DMS114 treated with DMSO at 0.1 percent for 48 hours (cell line): ENCODE results near the gene SLC50A1.

Source experiments
- DNase-seq: peaks from one replicate; lab custom pipeline; 2025; ENCODE audit not compliant: unreplicated experiment; lab: John Stamatoyannopoulos, UW

SLC50A1 gene, protein sequence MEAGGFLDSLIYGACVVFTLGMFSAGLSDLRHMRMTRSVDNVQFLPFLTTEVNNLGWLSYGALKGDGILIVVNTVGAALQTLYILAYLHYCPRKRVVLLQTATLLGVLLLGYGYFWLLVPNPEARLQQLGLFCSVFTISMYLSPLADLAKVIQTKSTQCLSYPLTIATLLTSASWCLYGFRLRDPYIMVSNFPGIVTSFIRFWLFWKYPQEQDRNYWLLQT

GRCh38 chr1:155135415-155136028 lies at the start of gene SLC50A1:
TSS of gene SLC50A1 (plus strand) at chr1:155135852. CDS start at chr1:155135912, 60 bp downstream.
- peak; percentile 94 for DNase-seq

GRCh38 chr1:155086128-155086741 lies 49.4 kb upstream of the SLC50A1 start:
- peak; percentile 55 for DNase-seq

- DNase-seq: no peak
Observed at GRCh38 chr1:155086856-155087535, 48.7 kb upstream of the SLC50A1 start.

- peak; percentile 64 for DNase-seq
Observed at GRCh38 chr1:155091071-155092051, 44.3 kb upstream of the SLC50A1 start.

DNA sequence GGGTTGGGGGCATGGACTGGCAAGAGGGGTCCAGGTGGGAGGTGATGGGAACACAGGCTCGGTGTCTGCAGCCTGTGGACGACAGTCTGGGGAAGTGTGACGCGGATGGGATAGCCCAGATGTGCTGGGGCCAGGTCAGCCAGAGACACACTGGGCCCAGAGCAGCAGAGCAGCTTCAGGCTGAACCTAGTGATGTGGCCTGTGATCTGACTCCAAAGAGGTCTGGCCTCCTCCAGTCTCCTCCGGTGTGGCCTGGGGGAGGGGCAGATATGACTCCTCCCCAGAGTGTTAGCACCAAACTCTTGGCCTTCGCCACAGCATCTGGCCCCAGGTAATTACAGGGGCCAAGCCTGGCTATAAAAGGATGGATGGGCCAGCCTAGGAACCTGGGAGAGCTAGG lies 43.5 kb upstream of the SLC50A1 start:
- DNase-seq: no peak

GRCh38 chr1:155092641-155093040 lies 43.0 kb upstream of the SLC50A1 start:
- DNase-seq: no peak

DNA sequence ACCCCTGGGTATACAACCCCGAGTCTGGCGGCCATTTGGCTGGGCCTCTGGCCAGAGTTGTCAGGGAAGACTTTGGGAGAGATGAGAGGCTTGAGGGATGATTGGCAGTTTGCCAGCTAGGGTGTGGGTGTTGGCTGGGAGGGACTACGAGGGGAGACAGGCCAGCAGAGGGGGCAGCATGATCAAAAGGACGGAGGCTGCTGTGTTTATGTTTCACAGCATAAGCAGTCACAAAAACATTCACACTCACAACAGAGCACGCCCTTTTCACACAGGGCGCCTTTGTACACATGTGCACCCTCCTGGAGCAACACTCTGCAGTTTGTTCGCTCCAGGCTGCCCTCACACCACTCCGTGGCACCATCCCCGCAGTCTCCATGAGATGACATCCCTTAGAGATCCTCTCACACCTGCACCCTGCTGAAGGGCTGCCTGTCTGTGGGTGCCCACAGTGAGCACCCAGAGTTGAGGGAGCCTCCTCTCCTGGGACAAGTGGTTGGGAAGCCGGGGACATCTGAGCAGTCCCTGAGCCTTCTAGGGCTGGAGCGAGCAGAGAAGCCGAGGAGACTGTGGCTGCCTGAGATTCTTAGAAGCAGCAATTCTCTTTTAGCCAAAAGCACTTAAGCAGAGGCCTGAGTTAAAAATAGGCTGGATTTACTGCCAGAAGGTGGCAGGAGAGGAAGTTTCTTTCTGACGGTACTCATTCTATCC lies 41.6 kb upstream of the SLC50A1 start:
- DNase-seq: peak; percentile 79

DNA sequence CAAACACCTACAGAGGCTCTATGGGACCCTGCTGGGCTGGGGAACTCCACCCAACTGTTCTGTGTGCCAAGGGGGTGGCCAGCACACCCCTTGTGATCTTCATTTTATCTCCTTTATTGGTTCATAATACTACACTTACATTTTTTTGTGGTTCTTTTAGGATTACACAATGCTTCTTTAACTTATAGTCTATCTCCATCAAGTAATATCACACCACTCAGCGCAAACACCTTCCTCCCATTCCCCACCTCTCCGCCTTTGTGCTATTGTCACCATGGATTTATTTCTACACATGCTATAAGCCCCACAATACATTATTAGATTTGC lies 41.1 kb upstream of the SLC50A1 start:
- DNase-seq: no peak

- DNase-seq: no peak
Observed at GRCh38 chr1:155099331-155099730, 36.3 kb upstream of the SLC50A1 start.

DNA sequence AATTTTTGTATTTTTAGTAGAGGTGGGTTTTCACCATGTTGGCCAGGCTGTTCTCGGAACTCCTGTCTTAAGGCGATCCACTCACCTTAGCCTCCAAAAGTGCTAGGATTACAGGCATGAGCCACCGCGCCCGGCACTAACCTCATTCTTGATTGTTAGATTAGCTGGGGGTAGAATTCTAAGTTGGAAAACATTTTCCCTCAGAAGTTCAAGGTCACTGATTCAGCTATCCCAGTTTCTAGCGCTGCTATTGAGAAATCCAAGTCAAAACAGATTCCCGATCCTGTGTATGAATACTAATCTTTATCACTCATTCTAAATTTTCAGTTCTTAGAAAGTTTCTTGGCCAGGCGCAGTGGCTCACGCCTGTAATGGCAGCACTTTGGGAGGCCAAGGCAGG lies 32.3 kb upstream of the SLC50A1 start:
- no peak for DNase-seq

DNA sequence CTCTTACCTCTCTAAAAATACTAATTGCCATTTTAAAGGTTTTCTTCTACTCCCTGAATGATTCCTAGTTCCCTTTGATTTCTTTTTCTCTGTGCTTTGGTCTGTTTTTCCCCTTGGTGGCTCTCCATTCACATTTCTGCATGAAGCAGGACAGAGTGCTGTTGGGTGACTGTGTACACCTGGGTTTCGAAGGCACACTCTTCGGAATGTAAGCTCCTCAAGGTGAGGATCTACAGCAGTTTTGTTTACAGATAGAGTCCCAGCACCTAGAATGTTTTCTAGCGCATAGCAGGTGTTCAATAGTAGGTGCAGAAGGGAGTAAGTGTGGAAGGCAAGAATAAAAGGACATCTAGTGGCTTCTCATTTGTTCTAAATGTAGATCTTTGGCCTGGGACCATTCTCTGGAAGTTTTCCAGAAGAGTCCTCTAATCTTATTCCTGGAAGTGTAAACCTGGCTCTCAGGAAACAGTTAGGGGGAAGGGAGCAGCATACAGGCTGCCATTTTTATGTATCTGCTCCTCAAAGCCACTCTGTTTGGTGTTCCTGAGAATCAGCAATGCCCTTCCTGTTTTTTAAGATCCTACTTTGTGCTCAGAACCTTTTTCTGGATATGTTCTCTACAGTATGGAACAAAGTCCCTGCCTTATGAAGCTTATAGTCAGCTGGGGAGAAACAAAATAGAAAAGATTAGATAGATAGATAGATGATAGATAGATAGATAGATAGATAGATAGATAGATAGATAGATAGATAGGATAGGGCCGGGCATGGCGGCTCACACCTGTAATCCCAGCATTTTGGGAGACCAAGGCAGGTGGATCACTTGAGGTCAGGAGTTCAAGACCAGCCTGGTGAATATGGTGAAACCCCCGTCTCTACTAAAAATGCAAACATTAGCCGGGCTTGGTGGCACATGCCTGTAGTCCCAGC lies 30.8 kb upstream of the SLC50A1 start:
- no peak for DNase-seq

GRCh38 chr1:155105604-155106011 lies 30.0 kb upstream of the SLC50A1 start:
- no peak for DNase-seq

- no peak for DNase-seq
Observed at GRCh38 chr1:155106862-155107261, 28.8 kb upstream of the SLC50A1 start.

GRCh38 chr1:155107309-155108264 lies 28.1 kb upstream of the SLC50A1 start:
- no peak for DNase-seq

DNA sequence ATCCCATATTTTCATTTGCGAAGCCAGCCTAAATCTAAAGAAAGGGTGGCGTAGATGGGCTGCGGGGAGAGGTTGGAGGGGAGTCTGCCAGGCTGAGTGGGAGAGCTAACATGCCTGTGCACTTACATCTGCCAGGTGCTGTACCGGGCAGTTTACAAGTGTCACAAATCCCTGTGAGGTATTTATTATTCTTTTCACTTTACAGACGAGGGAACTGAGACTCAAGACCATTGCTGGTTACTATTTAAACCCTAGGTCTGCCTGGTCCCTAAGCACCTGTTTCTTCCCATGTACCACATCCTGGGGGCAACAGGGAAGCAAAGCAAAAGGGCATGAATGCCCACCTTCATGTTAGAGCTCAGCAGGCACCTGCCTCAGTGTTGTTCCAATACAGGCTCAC lies 27.4 kb upstream of the SLC50A1 start:
- DNase-seq: no peak

DNA sequence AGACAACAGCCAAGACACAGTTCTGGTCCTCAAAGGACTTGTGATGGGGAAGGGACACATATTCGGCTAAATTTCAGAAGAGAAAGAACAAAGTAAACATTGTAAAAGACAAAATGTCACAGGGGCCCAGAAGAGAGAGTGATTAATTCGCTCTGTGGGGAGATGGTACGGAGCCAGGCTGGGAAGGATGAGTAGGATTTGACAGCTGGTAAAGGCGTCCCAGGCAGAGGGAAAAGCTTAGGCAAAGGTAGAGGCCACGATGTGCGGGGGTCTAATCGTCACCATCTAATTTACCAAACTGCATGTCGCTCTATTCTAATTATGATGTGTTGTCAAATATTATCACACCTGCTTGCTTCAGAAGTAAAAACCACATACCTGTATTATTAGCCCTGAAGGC lies 25.3 kb upstream of the SLC50A1 start:
- DNase-seq: no peak

- DNase-seq: no peak
Observed at GRCh38 chr1:155110826-155111225, 24.8 kb upstream of the SLC50A1 start.

DNA sequence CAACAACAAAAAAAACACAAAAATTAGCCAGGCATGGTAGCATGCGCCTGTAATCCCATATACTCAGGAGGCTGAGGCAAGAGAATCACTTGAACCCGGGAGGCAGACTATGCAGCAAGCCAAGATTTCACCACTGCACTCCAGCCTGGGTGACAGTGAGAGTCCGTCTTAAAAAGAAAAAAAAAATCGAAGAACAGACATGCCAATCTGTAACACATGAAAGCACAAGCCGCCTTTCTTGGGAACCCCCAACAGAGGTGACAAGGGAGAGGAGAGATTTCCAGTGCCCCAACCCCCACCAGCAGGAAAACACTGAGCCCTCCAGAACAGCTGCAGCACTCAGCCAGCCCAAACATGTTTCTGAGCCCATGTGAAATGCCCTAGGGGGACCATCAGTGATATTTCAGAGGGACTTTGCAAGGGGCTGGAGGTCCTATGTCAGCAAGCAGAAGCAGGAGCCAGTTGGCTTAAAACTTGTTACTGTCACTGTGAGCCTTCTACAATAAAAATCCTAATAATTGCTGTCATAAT lies 22.1 kb upstream of the SLC50A1 start:
- no peak for DNase-seq
